DOHH2 (cell line): ENCODE data around the gene MACROD2.

Source experiments
- H3F3A ChIP-seq: fragments of 200-600 bp; sonication (generic), shearing (Covaris generic); 2 replicates; pipeline ENCODE4 v1.6.0; 2016; ENCODE audit warnings: antibody characterized with exemption, mild to moderate bottlenecking; ENCODE audit not compliant: control insufficient read depth, insufficient read depth
- H3K27ac ChIP-seq: fragments of 200-600 bp; sonication (generic); 2 replicates; pipeline ENCODE4 v1.5.1; 2014; ENCODE audit warnings: low read depth, mild to moderate bottlenecking, low read length, moderate library complexity
- H3K27me3 ChIP-seq: fragments of 200-600 bp; sonication (generic); 2 replicates; pipeline ENCODE4 v1.6.1; 2014; ENCODE audit warnings: mild to moderate bottlenecking, low read length, mixed read lengths; ENCODE audit not compliant: control insufficient read depth
- H3K36me3 ChIP-seq: fragments of 200-600 bp; sonication (generic); 2 replicates; pipeline ENCODE4 v1.6.1; 2014; ENCODE audit warnings: mild to moderate bottlenecking, low read length, moderate library complexity, mixed read lengths; ENCODE audit not compliant: control insufficient read depth
- H3K4me1 ChIP-seq: fragments of 200-600 bp; sonication (generic); 2 replicates; pipeline ENCODE4 v1.6.1; 2014; ENCODE audit warnings: mild to moderate bottlenecking, low read length, mixed read lengths; ENCODE audit not compliant: control insufficient read depth
- H3K4me2 ChIP-seq: fragments of 200-600 bp; sonication (generic); 2 replicates; pipeline ENCODE4 v1.6.0; 2014; ENCODE audit warnings: mild to moderate bottlenecking, low read length, moderate library complexity
- H3K4me3 ChIP-seq: fragments of 200-600 bp; sonication (generic); 2 replicates; pipeline ENCODE4 v1.5.1; 2014; ENCODE audit warnings: mild to moderate bottlenecking, low read length, mixed read lengths
- H3K79me2 ChIP-seq: fragments of 200-600 bp; sonication (generic); 2 replicates; pipeline ENCODE4 v1.6.1; 2014; ENCODE audit warnings: mild to moderate bottlenecking, low read length, mixed read lengths; ENCODE audit not compliant: control insufficient read depth
- H3K9me2 ChIP-seq: fragments of 200-600 bp; sonication (generic); replicated peaks from 2 replicates; pipeline ENCODE4 v1.6.1; 2014; ENCODE audit warnings: mild to moderate bottlenecking, low read length, mixed read lengths; ENCODE audit not compliant: control insufficient read depth
- H3K9me3 ChIP-seq: fragments of 200-600 bp; sonication (generic); 2 replicates; pipeline ENCODE4 v1.6.1; 2014; ENCODE audit warnings: antibody characterized with exemption, low read length, mixed read lengths; ENCODE audit not compliant: control insufficient read depth, insufficient read depth
- H4K20me1 ChIP-seq: fragments of 200-600 bp; sonication (generic); 2 replicates; pipeline ENCODE4 v1.6.0; 2014; ENCODE audit warnings: low read depth, mild to moderate bottlenecking, antibody characterized with exemption, low read length, moderate library complexity; ENCODE audit not compliant: control insufficient read depth, insufficient read depth
- CTCF ChIP-seq: fragments of 200-600 bp; sonication (generic); IDR thresholded peaks from one replicate; pipeline ENCODE4 v1.5.1; 2014; ENCODE audit warnings: antibody characterized with exemption, mild to moderate bottlenecking, low read depth, low read length; ENCODE audit not compliant: poor library complexity, severe bottlenecking
- EZH2phosphoT487 ChIP-seq: fragments of 200-600 bp; sonication (generic); IDR thresholded peaks from 2 replicates; pipeline ENCODE4 v1.6.1; 2017; ENCODE audit warnings: borderline replicate concordance, mild to moderate bottlenecking, antibody characterized with exemption, low read length, moderate library complexity, mixed read lengths

Gene MACROD2

DNA sequence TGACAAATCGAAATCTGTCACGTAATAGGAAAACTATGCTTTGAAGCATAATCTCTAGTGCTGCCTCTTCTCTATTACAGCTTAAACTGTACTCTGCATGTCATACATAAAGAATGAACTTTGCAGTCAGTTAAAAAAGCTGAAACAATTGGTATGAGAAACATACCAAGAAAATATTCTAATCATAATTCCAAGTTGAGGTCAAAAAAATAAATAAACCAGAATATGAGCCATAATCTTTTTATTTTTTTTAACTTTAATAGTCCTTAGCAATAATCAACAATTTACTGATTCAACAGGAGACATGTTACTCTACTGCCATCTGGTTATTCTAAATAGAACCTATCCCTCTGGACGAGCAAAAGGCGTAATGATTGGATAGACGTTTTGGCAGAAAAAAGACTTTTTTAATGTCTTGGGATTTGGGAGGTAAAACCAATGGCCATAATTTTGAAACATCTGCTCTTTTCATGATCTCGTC, 566.5 kb downstream of the MACROD2 start:
- no peaks in the 10 kb centered on the region for H3K4me1 ChIP-seq
- no peak overlapping the region for H3K4me2 ChIP-seq
- H3F3A ChIP-seq = no peaks in the 10 kb centered on the region
- H3K79me2 ChIP-seq = no peaks in the 10 kb centered on the region
- H3K27me3 ChIP-seq = no peaks in the 10 kb centered on the region
- no peaks in the 10 kb centered on the region for H3K9me2 ChIP-seq
- H3K27ac ChIP-seq = no peak overlapping the region
- no peaks in the 10 kb centered on the region for H3K9me3 ChIP-seq
- H4K20me1 ChIP-seq = no peaks in the 10 kb centered on the region
- TF ChIP-seq EZH2phosphoT487 = no peak
- no peak for TF ChIP-seq CTCF
- no peak overlapping the region for H3K4me3 ChIP-seq
- no peaks in the 10 kb centered on the region for H3K36me3 ChIP-seq

DNA sequence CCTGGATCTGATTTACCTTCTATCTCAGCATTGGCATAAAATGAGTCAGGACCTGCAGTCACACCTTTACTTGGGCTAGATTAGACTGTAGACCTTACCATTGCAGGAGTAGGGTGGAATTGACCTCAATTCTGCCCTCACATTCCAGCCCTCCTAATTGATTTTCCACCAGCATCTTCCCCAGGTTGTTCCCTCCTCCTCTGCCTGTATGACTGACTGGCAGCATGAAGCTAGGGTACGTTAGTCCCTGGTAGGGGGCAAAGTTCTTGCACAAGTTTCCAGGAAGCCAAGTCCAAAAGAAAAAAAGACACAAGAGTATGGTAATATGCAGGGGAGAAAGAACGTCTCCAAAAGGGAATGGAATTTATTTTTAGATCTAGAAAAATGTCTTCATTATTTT, 567.7 kb downstream of the MACROD2 start:
- H3F3A ChIP-seq = no peaks in the 10 kb centered on the region
- H3K27me3 ChIP-seq = no peaks in the 10 kb centered on the region
- no peaks in the 10 kb centered on the region for H3K36me3 ChIP-seq
- TF ChIP-seq EZH2phosphoT487 (no peak), CTCF (no peak)
- H3K4me2 ChIP-seq = no peak overlapping the region
- H3K9me3 ChIP-seq = no peaks in the 10 kb centered on the region
- H4K20me1 ChIP-seq = no peaks in the 10 kb centered on the region
- H3K4me1 ChIP-seq = no peaks in the 10 kb centered on the region
- H3K4me3 ChIP-seq = no peak overlapping the region
- H3K79me2 ChIP-seq = no peaks in the 10 kb centered on the region
- H3K9me2 ChIP-seq = no peaks in the 10 kb centered on the region
- no peak overlapping the region for H3K27ac ChIP-seq

DNA sequence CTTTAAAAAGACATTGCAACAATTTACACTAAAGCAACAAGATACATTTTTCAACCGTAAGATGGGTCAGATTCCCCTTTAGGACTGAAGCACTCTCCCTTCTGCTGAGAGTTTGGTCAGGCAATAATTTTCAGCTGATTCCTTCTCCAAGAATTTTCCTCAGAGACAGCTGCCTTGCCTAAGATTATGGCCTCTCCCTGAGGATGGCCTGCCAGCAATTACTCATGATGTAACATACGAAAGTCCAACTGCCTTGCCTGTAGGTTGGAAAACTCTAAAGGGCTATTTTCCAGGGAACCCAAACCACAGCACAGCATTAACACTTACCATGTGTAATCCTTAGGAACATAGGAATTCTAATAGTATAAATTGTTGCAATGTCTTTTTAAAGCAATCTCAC, 571.2 kb downstream of the MACROD2 start:
- no peaks in the 10 kb centered on the region for H3F3A ChIP-seq
- H3K79me2 ChIP-seq = no peaks in the 10 kb centered on the region
- H3K4me1 ChIP-seq = no peaks in the 10 kb centered on the region
- H3K36me3 ChIP-seq = no peaks in the 10 kb centered on the region
- no peaks in the 10 kb centered on the region for H3K9me2 ChIP-seq
- TF ChIP-seq CTCF = no peak
- TF ChIP-seq EZH2phosphoT487 = no peak
- H3K27ac ChIP-seq = no peak overlapping the region
- H3K27me3 ChIP-seq = no peaks in the 10 kb centered on the region
- H4K20me1 ChIP-seq = no peaks in the 10 kb centered on the region
- no peak overlapping the region for H3K4me2 ChIP-seq
- no peaks in the 10 kb centered on the region for H3K9me3 ChIP-seq
- no peak overlapping the region for H3K4me3 ChIP-seq

GRCh38 chr20:14568225-14568624, 572.9 kb downstream of the MACROD2 start:
- H3F3A ChIP-seq = no peaks in the 10 kb centered on the region
- no peaks in the 10 kb centered on the region for H3K79me2 ChIP-seq
- no peaks in the 10 kb centered on the region for H3K9me3 ChIP-seq
- no peaks in the 10 kb centered on the region for H3K36me3 ChIP-seq
- no peaks in the 10 kb centered on the region for H3K9me2 ChIP-seq
- H3K4me2 ChIP-seq = no peak overlapping the region
- H3K27me3 ChIP-seq = no peaks in the 10 kb centered on the region
- H3K27ac ChIP-seq = no peak overlapping the region
- H4K20me1 ChIP-seq = no peaks in the 10 kb centered on the region
- no peak overlapping the region for H3K4me3 ChIP-seq
- no peak for TF ChIP-seq CTCF
- TF ChIP-seq EZH2phosphoT487 = no peak
- no peaks in the 10 kb centered on the region for H3K4me1 ChIP-seq
